Activated T-cell treated with anti-CD3 and anti-CD28 coated beads for 48 hours (primary cell): Measurements from ENCODE around the gene NANOS2.
"Not testable (repeated sequence)": the region's sequence is repeated elsewhere in the genome, so short reads cannot be mapped to it uniquely, and the experiment has no call there.

ENCODE experiments used
- DNase-seq: peaks from one replicate; pipeline ENCODE4 v3.0.0-alpha.2; 2020; ENCODE audit warnings: low read depth

The NANOS2 gene

DNA sequence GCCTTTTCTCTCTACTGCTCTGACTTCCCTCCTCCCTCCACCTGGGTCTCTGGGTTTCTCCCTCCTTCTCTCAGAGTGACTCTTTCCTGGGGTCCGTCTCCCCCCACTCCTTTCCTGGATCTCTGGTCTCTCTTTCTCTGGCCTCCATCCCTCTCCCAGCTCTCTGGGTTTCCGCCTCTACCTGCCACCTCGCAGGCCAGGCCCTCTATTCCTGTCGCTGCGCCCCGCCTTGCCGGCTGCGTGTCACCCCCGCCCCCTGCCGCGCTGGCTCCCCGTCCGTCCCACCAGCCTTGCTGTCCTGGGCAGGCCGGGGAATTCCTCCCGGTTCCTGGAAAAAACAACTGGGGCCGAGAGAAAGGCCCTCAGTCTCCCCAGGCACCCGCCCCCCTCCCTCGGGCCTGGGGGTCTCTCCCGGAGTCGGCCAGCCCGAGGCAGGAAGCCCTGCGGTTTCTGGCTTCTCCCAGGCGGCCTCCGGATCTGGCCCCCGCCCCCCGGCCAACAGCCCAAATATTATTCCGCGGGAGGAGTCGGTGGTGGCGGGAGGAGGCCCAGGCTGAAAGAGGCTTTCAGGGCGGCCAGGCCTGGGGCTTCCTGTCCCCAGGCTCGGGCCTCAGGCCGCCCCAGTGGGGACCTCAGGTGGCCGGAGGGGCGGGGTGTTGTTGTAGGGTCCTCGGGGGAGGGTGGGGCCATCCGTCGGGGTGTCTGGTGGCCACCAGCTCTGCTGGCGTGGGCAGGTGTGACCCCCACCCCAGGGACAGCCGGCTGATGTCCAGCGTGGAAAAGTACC, 38.0 kb downstream of the NANOS2 start:
- DNase-seq: no peak

- peak; percentile 27 for DNase-seq
These were observed 38.5 kb downstream of the NANOS2 start for GRCh38 chr19:45876161-45876410.

DNA sequence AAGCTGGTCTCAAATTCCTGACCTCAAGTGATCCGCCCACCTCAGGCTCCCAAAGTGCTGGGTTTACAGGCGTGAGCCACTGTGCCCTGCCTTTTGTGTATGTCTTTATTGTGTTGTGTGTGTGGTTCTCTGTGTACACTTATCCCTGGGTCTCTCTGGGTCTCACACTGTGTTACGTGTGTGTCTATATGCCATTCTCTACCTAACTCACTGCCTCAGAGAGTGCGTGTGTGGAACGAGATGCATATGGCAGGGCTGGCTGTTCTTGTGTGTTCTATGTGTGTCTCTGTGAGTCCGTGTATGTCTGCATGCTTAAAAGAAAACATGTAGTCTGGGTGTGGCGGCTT, 40.0 kb downstream of the NANOS2 start:
- no peak for DNase-seq

- no peak for DNase-seq
These were observed 41.3 kb downstream of the NANOS2 start for GRCh38 chr19:45873219-45873772.

- no peak for DNase-seq
These were observed 42.3 kb downstream of the NANOS2 start for GRCh38 chr19:45872095-45872919.

- no peak for DNase-seq
These were observed 43.8 kb downstream of the NANOS2 start for GRCh38 chr19:45870798-45871197.

DNA sequence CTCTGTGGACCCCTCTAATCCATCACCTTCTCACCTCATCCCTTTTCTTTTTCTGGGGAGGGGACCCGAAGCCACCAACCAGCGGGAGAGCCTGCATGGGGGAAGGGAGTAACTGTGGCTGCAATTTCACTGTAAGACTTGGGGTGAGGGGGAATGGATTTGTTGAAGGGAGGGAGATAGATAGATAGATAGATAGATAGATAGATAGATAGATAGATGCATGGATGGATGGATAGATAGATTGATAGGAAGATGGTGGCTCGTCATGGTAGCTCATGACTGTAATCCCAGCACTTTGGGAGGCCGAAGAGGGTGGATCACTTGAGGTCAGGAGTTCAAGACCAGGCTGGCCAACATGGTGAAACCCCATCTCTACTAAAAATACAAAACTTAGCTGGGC, 47.3 kb downstream of the NANOS2 start:
- DNase-seq: not testable (repeated sequence)

- no peak for DNase-seq
These were observed 48.0 kb downstream of the NANOS2 start for GRCh38 chr19:45866400-45867176.

GRCh38 chr19:45865269-45865948, 49.2 kb downstream of the NANOS2 start:
- no peak for DNase-seq

DNA sequence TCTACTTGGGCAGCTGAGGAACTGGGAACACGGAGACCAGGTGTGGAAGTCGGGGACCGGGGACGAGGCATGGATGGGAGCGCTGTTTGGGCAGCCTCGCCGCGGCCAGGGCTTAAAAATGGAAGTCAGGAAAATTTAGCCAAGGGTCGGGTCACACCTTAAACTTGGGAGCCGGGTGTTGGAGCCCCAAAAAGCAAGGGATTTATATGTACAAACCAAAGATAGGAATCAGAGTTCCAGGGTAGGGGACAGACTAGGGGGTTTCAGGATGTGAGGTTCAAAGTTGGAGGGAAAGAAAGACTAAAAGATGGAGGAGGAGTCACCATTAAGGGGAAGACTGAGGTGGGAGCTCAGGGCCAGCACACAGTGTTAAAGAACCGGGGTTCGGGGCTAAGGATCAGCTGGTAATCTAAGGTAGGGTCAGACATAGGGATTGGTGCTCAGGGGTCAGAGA, 49.9 kb downstream of the NANOS2 start:
- no peak for DNase-seq

DNA sequence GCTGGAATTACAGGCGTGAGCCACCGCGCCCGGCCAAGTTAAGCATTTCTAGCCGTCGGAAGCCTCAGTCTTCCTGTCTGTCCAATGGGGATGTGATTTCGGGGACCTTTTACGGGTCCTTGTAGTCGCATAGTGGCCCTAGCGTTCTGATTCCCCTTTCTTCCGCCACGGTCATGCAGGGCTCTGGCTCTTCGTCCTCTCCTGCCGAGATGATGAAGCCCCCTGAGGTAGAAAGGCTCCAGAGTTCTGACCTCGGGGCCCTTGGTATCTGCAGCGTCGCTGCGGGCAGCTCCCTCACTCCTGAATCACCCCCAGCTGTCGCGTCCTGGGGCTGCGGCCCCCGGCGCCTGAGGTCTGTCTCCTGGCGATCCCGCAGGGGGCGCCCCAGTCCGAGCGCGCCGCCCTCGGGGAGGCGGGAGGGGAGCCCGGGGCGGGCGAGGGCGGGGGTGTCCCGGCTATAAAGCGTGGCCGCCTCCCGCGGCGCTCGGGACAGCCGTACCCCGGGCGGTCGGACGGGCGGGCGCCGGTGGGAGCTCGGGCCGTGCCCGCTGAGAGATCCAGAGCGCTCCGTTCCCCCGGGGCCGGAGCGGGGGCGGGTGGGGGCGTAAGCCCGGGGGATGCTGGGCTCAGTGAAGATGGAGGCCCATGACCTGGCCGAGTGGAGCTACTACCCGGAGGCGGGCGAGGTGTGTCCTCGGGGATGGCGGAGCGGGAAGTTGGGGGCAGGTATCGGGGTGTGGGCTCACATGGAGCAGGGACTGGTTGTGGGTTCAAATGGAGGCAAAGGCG, 50.5 kb downstream of the NANOS2 start, which contains the start of gene FOXA3:
Gene FOXA3 (plus strand): TSS at position 487 of the 789 bp plus-strand sequence. CDS start 131 bp downstream, at position 618.
- DNase-seq: peak; percentile 69

DNA sequence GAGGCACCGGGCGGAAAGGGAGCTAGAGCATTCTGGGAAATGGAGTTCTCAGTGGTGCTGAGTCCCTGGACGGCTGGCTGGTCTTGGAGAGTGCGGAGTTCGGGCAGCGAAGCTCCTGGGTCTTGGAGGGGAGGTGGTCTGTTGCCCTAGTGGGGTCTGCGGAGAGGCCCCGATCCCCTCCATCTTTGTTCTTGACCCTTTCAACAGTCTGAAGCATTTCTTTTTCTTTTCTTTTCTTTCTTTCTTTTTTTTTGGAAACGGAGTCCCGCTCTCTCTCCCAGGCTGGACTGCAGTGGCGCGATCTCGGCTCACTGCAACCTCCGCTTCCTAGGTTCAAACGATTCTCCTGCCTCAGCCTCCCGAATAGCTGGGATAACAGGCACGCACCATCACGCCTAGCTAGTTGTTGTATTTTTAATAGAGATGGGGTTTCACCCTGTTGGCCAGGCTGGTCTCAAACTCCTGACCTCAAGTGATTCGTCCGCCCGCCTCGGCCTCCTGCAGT, 51.2 kb downstream of the NANOS2 start:
- DNase-seq: no peak
